ENCODE results near the gene CD86. TPM values are rescaled to one million over a fixed set of nuclear protein-coding genes. Genes with fewer than 3 reads are reported as not detected.

The CD86 gene
- total RNA-seq, 4 donors from 2014 or later: 0.49 to 4.2 (median 1.8) TPM

GRCh38 chr3:122066331-122067213 is 11.4 kb downstream of the CD86 start:
- no peaks in the 10 kb centered on the region for H3K27me3 ChIP-seq
- intact Hi-C loops (cut with DNase I): no loop called here
- no peak for TF ChIP-seq POLR2A (IDR thresholded peaks at IDR 0.05)
- no peak for TF ChIP-seq CTCF (IDR thresholded peaks at IDR 0.05)
- no peaks in the 10 kb centered on the region for H3K4me1 ChIP-seq
- H3K36me3 ChIP-seq: no peaks in the 10 kb centered on the region
- no peak overlapping the region for H3K4me3 ChIP-seq (replicated peaks in 1 of 3)
- H3K27ac ChIP-seq: no peak overlapping the region
- WGBS, 2 donors: 60 to 69% methylated on average over 6 of the region's 6 CpGs
- H3K9me3 ChIP-seq: no peaks in the 10 kb centered on the region
- no peak for DNase-seq

GRCh38 chr3:122067214-122067550 is 12.0 kb downstream of the CD86 start:
- 65 to 79% methylated on average over 5 of the region's 5 CpGs for WGBS, 2 donors
- TF ChIP-seq CTCF (IDR thresholded peaks at IDR 0.05) (no peak), POLR2A (IDR thresholded peaks at IDR 0.05) (no peak)
- intact Hi-C loops (cut with DNase I): no loop called here
- DNase-seq: no peak
- H3K36me3 ChIP-seq: no peaks in the 10 kb centered on the region
- no peaks in the 10 kb centered on the region for H3K4me1 ChIP-seq
- H3K9me3 ChIP-seq: no peaks in the 10 kb centered on the region
- no peaks in the 10 kb centered on the region for H3K27me3 ChIP-seq
- no peak overlapping the region for H3K27ac ChIP-seq
- no peak overlapping the region for H3K4me3 ChIP-seq (replicated peaks in 1 of 3)

- no peak overlapping the region for H3K4me3 ChIP-seq (replicated peaks in 1 of 3)
- no peaks in the 10 kb centered on the region for H3K36me3 ChIP-seq
- DNase-seq: no peak
- intact Hi-C loops (cut with DNase I): no loop called here
- H3K4me1 ChIP-seq: no peaks in the 10 kb centered on the region
- no peaks in the 10 kb centered on the region for H3K27me3 ChIP-seq
- WGBS, 2 donors: 30 to 51% methylated on average over 2 of the region's 2 CpGs
- no peaks in the 10 kb centered on the region for H3K9me3 ChIP-seq
- no peak overlapping the region for H3K27ac ChIP-seq
- TF ChIP-seq CTCF (IDR thresholded peaks at IDR 0.05): no peak
- TF ChIP-seq POLR2A (IDR thresholded peaks at IDR 0.05): no peak
These were observed 12.6 kb downstream of the CD86 start for GRCh38 chr3:122067588-122068240.

GRCh38 chr3:122074621-122075265 is 19.6 kb downstream of the CD86 start:
- intact Hi-C loops (cut with DNase I): no loop called here
- no peak for DNase-seq
- Histone ChIP-seq H3K9me3 (no peaks in the 10 kb centered on the region), H3K4me1 (no peaks in the 10 kb centered on the region), H3K4me3 (replicated peaks in 1 of 3) (no peak overlapping the region), H3K36me3 (no peaks in the 10 kb centered on the region), H3K27me3 (no peaks in the 10 kb centered on the region), H3K27ac (no peak overlapping the region)
- TF ChIP-seq CTCF (IDR thresholded peaks at IDR 0.05) (no peak), POLR2A (IDR thresholded peaks at IDR 0.05) (no peak)
- WGBS, 2 donors: 74 to 84% methylated on average over 4 to 6 of the region's 6 CpGs

Data from thyroid gland (tissue), 4 donors.